Activated naive CD4-positive, alpha-beta T cell treated with anti-CD3 and anti-CD28 coated beads, Interleukin-2, amount 50 U/mL, for 16 hours (primary cell): ENCODE results near the gene PHTF2.

Source experiments
- DNase-seq: peaks from one replicate; pipeline ENCODE4 v3.0.0-alpha.2; 2020

The PHTF2 gene

DNA sequence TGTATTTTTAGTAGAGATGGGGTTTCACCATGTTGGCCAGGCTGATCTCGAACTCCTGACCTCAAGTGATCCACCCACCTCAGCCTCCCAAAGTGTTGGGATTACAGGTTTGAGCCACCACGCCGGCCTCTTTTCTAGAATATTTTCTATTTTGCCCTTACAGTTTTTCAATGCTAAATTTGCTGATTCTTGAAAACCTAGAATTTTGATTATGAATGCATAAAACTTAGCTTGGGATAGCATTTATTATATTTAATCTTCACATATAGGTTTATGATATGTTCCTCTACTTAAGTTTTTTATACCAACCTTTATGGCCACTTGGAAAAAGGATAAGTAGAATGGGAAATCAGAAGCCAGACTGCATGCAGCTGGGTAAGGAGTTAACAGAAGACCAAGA is 2.5 kb upstream of the PHTF2 start:
- no peak for DNase-seq

DNA sequence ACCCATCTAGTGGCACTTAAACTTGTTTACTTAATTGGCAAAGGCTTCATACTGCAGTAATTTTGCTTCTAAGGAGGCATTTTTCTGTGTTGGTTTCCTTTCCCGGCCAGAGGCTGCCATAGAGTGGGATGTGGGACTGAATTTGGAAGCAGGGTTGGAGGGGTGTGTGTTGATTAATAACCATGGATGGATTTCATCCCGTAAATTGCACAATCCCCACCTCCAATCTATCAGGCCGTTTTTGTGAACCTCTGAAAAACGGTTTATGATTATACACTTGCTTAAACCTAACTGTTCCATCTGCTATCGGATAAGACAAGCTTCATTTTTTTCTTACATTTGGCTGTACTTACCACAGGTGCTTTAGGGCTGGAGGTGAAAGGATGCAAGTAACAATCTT is 1.6 kb upstream of the PHTF2 start:
- DNase-seq, result no peak

DNA sequence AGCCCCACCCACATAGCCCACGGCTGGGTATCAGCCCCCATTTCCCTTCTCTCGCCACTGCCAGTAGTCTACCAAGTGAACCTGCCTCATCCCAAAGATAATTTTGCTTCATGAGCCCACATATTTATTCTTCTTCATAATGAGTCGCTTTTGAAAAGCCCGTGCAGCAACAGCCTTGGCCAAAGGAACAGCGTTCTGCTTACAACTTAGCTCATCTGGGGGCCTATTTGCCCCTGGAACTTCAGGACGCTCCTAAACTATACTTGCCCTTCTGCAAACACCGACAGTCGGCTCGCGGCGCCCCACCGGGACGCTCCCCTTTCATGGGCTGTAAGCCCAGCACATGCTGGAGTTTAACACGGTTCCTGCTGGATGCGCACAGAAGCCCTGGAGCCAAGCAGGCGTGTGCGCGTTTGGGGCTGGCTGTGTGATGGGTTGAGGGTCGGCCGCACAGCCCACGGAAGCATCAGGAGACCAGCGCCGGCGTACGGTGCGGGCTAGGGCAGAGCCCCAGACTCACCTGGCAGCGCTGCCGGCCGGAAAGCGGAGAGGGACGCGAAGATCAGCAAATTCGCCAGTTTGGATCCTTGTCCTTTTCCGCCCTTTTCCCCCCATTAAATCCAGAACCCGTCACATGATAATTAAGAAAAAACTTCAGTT is 709 bp upstream of the PHTF2 start:
- DNase-seq, result no peak

DNA sequence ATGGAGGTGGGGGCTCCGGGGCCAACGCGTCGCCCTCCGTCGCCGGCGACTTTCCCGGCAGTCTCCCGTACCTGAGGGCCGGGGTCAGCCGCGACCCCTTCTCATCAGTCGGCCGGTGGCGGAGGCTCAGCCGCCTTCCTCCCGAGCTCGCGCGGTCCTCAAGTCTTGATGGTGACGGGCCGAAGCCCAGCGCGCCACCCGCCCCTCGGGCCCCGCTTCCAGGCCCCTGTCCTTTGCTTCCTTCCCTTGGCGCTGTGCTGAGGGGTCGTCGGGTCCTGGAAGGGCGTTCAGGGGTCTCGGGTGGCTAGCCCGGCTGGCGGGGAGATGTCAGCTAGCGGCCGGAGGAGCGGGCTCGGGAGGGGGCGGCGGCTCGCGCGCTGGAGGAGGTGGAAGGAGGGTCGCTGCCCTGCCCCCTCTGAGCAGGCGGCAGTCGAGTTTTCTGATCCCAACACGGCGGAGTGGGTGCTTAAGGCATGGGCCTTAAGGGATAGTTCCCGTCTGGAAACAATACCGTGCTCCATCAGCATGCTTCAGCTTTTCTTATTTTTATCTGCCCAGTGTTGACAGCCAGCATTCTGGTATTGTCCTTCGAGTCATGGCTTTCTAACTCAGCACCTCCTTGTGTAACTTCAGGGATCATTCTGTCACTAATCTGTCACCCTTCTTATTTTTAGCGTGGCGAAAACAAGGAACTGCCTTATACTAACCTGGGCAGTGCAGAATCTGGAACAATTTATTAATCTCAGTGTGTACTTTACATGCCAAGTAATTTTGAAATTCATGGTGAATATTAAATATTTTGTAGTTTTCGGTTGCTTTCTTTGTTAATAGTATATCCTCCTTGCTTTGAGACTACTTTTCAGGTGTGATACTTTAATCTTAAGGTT is 748 bp downstream of the PHTF2 start:
- peak; percentile 18 for DNase-seq

DNA sequence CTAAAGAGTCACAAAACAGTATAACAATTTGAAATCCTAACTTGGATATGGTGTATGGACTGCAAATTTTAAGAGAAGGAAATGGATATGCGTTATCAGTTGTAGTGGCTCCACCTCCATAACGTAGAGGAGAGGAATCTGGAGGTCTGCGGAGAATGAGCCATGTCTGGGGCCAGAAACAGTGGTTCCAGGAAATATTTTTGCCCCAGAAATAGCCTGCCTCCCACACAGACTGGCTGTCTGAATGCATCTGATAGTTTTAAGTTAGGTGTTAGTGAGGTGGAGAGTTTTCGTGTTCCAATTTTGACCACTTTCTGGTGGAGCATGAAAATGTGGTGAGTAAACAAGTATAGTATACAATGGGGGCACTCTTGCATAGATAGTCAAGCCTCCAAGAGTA is 1.6 kb downstream of the PHTF2 start:
- no peak for DNase-seq

DNA sequence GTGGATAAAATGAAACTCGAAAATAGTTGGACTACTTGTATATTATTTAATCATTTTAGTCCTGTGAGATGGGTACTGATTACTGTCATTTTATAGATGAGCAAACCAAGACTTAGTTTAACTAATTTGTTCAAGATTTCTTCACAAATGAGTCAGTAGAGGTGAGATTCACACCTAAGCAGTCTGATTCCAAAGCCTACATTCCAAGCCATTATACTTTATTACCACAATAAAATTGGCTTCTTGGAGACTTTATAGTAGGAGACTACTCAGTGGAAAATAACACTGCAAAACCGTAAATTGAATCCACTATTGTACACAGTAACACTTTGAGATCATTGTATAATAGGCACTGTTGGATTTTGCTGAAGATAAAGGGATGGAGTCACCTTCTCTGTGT is 2.2 kb downstream of the PHTF2 start:
- DNase-seq, result no peak

DNA sequence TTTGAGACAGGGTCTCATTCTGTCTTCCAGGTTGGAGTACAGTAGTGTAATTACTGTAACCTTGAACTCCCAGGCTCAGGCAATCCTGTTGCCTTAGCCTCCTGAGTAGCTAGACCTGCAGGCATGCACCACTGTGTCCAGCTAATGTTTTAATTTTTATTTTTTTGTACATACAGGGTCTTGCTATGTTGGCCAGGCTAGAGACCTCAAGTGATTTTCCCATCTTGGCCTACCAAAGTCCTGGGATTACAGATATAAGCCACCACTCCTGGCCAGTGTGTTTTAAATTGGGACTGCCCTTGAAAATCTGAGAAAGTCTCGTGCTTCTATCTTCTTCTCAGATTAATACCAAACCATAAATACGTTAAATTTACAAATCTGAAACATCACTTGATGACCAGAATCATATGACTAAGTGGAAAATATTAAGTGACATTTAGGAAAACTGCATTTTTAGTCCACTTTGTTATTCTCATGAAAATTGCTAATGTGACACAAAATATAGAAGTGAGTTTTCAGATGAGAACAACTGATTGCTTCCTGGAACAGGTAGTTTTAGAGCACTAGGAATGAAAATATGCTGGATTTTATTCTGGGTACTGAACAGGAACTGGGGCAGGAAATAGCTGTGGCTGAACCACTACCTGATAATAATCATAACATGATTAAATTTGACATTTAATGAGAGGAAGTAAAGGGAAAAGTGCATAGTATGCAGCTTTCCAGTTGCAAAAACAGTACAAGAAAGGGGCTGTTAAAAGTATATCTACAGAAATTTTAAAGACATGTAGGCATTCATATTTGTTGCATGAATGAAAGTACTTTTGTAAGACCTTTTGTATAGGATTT is 4.2 kb downstream of the PHTF2 start:
- no peak for DNase-seq

DNA sequence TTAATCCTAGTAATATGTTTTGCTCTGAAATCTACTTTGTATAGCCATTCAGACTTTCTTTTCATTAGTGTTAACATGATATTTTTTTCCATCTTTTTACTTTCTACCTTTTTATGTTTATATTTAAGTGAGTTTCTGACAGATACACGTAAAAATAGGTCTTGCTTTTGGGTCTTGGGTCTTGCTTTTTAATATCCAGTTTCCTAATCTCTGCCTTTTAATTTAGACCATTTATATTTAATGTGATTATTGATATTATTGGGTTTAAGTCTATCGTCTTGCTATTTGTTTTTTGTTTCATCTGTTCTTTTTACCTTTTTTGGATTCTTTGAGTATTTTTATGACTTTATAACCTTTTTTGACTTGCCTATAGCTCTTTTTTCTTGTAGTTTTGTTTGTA is 7.9 kb downstream of the PHTF2 start:
- no peak for DNase-seq

DNA sequence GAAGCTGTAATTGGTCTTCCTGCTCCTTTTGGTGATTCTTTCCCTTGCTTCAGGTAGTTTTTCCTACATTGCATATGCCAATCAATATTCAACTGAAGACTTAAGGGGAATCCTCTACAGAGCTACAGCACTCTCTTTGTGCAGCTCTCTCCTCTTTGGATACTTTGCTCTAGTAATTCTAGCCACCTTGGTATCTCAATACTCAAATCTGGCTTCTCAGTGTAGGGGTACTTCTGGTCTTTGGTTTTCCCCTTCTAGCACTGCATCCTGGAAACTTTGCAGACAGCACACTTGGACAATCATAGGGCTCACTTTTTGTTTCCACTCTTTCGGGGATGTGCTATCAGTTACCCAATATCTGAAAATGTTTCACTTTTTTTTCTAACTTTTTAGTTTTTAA is 9.9 kb downstream of the PHTF2 start:
- DNase-seq, result no peak

DNA sequence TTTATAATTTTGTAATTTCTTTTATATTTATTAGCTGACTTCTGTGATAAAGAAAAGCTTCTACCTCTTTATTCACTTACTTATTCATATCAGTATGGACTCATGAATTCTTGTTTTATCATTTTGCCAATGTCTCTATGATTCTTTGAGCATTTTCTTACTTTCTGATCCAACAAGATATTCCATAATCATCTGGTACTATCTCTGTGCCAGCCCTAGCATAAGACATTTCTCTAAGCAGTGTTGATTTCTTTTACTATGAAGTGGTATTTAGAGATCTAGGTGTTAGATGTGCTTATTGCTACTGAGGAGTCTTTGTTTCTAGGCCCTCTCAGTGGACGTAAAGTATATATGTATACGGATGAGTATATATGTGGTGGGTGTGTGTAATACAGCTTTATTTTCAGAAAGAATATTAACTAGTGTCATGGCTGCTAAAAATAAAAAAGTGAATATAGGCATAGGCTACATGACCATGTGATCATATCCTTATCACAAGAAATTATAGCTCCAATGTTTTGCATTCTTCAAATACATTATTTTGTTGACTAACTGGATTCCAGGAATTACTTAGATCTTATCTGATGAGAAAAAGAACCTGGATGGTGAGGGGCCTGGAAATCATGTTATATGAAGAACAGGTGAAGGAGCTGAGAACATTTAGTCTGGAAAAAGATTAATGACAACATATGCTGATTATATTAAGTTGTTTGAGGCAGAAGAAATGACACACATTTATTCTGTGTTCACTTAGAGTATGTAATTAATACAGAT is 13.1 kb downstream of the PHTF2 start:
- DNase-seq, result no peak

DNA sequence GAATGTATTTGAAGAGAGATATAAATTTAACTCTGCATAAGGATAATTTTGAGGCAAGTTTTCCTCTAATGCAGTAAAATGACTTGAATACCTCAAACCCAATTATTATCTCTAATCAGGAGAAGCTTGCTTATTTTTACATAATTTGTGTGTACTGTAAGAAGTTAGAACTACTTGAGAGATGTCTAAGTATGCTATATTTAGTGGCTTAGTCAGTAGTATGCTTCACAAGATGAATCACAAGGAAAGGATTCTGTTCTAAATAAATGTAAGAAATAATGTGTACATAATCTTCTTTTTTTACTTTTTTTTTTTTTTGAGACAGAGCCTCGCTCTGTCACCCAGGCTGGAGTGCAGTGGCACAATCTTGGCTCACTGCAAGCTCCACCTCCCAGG is 13.7 kb downstream of the PHTF2 start:
- DNase-seq, result no peak

DNA sequence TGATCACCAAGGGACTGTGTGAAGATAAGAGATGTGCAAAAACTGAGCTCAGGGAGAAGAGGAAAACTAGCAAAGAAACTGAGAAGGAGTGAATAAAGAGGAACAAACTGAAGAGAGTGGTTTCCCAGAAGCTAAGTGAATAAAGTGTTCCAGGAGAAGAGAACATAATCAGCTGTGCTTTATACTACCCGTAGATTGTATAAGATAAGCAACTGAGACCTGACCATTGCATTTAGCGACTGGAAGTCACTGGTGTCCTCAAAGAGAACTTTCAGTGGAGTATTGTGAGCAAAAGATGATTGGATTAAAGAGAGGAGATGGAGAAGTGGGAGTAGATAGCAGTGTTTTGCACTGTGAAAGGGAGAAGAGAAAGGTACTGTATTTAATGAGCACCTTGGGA is 14.6 kb downstream of the PHTF2 start:
- no peak for DNase-seq

DNA sequence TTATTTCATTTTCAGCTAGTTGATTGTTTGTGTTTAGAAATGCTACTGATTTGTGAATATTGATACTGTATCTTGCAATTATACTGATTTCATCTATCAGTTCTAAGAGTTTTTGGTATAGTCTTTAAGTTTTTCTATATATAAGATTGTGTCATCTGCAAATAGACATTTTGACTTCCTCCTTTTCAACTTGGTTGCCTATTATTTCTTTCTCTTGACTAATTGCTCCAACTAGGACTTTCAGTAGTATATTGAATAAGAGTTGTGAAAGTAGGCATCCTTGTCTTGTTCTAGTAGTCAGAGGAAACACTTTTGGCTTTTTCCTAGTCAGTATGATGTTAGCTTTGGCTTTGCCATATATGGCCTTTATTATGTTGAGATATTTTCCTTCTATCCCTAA is 20.4 kb downstream of the PHTF2 start:
- no peak for DNase-seq

DNA sequence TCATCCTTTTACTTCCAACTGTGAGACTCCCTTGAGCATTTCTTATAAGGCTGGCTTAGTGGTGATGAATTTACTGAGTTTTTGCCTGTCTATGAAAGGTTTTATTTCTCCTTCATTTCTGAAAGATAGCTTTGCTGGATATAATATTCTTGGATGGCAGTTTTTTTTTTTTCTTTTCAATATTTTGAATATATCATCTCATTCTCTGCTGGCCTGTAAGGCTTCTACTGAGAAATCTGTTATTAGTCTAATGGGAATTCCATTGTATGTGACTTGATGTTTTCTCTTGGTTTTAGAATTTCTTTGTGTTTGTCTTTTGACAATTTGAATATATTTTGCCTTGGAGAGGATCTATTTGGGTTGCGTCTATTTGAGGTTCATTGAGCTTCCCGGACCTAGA is 22.4 kb downstream of the PHTF2 start:
- DNase-seq, result no peak

DNA sequence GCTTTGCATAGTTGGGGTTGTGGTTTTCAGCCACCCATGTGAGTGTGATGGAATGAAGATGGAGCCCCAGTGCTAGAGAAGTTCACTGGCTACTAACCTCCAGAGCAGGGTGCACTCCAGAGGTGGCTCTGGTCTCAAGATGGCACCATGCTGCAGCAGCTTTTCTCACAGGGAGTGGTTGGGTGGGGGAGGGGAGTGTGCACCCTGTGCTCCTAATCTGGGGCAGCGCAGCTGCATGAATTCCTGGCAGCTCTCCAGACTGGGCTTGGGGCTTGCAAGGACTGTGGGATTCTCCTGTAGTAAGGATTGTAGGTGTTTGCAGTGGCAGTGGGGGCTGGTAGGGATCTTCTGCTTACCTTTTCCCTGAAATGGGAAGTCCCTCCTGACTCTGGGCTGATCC is 23.7 kb downstream of the PHTF2 start:
- DNase-seq, result no peak

DNA sequence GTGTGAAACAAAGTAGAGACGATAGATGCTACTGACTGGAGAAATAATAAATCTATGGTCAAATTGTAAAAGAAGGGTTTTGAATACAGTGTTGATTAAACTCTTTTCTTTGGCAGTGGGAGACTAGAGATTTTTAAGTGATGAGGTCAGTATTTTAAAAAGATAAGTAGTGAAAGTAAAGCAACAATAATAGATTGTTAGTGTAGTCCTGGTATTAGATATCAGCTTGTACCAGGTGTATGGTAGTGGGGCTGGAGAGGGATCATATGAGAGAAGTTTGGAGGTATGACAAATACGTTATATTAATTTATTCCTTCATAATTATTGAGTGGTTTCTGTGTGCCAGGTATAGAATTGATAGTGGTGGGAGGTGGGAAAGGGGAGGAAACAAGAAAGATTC is 25.2 kb downstream of the PHTF2 start:
- no peak for DNase-seq

DNA sequence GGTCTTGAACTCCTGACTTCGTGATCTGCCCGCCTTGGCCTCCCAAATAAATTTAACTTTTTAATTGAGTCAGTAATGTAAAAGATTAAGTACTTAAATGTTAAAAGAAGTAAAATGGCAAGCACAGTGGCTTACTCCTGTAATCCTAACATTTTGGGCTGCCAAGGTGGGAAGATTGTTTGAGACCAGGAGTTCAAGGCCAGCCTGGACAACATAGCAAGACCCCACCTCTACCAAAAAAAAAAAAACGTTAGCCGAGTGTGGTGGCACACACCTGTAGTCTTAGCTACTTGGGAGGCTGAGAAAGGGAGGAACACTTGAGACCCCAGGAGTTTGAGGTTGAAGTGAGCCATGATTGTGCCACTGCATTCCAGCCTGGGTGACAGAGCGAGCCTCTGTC is 26.1 kb downstream of the PHTF2 start:
- DNase-seq, result no peak

DNA sequence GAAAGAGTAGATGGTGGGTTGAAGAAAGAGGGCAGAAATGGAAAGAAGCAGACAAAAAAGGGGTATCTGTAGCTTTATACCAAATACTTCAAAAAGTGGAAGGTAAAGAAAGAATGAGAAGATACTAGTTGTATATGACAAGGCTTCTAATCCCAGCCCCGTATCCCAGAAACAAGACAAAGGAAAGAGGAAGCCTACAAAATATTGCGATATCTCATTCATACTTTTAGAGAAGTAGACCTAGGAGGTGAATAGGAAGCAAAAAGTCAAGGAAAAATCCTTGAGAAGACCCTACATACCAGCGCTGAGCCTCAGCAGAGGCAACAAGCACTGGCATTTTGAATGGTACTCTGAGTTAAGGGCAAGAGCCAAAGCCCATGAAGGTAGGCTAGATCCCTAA is 26.6 kb downstream of the PHTF2 start:
- no peak for DNase-seq

DNA sequence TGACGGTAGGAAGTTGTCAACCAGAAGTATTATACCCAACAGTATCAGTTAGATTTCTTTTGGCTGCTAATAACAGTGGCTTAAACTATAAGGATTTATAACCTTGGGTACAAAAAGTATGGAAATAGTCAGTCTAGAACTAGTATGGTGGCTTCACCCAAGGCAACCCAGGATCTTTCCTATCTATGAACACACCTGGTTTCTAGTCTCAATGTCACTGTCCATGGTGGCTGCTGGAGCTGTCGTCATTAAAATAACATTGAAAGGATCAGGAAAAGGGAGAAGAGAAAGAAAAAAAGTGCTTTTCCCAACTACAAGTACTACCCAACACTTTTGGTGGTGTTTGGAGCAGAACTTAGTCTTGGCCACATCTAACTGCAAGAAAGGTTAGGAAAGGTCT is 27.7 kb downstream of the PHTF2 start:
- no peak for DNase-seq

DNA sequence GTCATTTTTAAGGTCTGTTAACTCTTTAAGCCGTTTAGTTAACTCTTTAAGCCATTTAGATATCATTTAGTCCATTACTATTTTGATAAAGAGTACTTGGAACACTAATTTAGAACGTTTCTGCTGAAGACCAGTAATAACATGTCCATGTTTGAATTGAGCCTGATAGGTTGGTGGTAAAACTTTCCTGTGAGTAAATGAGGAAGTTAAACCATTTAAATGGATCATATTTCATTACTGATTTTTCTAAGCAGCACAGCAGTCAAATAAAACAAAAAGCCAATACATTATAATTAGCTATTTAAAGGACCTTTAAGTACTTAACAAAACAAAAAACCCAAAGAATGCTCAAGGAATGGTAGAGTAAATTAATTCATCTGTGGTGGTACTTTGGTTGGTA is 29.4 kb downstream of the PHTF2 start:
- no peak for DNase-seq

DNA sequence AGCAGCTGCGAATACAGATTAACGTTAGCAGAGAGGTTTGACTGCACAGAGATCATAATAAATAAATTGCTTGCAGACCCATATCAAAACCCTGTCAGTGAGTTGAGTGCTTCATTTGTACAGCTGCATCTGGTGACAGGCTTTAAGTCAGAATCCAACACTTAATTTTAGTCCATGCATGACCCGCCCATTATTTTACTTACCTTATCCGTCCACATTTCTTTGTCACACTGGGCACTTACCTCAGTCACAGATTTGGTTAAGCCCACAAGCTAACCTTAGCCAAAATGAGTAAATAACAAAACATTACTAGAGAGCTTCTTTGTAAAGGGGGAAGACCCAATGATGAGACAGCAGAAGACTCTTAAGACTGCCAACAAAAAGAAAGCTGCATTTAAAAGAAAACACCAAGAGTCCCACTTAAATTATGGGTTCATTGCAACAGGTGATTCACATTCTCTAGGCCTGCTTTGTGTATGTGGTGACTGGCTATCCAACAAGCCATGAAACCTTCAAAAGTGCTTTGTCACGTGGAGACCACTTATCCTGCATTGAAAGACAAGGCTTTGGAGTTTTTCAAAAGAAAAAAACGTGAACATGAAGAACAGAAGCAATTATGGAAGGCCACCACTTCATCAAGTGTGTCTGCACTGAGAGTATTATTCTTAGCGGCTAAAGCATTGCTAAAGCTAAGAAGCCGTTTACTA is 32.2 kb downstream of the PHTF2 start:
- DNase-seq, result no peak

DNA sequence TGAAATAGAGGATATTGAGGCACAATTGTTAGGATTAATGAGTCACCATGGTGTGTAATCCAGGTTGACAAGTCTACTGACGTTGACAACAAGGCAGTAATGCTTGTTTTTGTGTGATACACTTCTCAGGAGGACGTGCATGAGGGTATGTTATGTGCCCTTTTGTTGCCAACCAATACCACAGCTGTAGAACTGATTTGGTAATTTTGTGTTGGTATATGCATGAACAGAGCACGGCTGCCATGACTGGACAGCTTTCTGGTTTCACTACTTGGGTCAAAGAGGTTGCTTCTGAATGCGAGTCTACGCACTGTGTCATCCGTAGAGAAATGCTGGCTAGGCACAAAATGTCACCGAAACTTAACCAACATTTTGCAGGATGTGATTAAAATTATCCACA is 32.9 kb downstream of the PHTF2 start:
- no peak for DNase-seq
